ENCODE results near the gene TOP1. TPM values are rescaled to one million over a fixed set of nuclear protein-coding genes. Genes with fewer than 3 reads are reported as not detected.

Gene TOP1
- total RNA-seq: 26.6 and 28.2 TPM in 2 replicates

DNA sequence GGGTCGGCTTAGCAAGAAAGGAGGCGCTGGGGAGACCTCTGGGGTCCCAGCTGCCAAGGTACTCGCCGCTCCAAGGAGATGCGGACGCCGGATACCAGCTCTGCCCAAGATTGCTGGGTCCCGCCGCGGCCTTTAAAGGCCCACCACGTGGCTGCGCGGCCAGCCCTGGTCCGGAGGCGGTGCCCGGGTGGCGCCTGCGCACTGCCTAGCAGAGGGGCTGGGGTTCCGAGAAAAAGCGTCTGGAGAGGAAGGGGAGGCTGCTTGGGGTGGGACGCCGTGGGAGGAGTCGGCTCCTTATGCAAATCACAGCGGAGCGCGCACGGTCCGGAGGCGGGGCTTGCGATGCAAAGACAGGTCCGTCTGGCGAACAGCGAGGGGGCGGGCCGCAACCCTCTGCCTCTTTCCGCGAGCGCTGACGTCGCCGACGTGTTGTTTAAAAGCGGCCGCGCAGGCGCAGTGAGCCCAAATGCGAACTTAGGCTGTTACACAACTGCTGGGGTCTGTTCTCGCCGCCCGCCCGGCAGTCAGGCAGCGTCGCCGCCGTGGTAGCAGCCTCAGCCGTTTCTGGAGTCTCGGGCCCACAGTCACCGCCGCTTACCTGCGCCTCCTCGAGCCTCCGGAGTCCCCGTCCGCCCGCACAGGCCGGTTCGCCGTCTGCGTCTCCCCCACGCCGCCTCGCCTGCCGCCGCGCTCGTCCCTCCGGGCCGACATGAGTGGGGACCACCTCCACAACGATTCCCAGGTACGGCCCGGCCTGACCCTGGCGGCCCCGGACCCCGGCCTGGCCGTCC, at the start of gene TOP1:
TSS of gene TOP1 (plus strand) at position 464 of the 791 bp plus-strand sequence. CDS start at position 710, 246 bp downstream.

DNA sequence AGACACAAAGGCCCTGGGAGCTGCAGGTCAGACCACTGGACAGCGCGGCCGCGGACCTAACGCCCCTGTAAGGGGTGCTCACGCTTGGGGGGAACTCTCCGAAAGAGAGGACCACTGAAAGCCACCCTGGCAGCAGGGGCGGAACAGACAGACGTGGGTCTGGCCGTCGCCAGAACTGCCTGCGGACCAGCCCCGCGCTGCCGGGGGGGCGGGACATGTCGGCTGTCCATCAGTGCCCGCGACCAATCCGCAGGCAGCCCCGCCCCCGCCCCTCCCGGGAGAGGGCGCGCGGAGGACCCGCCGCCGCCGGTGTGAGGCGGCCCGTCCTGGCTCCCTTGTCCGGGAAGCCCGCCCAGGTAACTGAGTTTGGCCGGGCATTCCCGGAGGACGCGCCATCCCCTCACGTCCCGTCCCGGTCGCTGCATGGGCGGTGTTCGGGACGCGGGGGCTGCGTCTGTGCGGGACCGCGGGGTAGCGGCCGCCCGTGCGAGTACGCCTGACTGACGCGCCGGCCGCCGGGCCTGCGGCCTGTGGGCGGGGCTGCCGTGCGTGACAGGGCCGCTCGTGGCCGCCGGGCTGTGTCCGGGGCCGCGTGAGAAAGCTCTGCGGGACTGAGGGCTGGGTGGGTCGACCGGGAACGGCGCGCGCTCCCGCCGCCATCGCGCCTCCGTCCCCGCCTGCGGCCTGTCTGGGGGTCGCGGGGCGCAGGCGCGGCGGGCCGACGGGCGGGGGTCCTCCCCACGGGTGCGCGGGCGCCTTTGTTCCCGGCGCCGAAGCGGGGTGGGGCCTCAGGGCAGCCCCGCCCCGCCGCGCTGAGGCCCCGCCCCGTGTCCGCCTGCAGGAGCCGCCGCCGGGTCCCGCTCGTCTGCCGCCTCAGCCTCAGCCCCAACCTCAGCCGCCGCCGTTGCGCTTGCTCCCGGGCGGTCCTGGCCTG, 108.3 kb downstream of the TOP1 start, which contains the start of gene PLCG1:
TSS of gene PLCG1 (plus strand) at position 864 of the 934 bp plus-strand sequence. CDS start 99 bp downstream, outside the sequence.

Other genes starting within 250 kb of the TOP1 start
- 27.3 and 53.3 TPM in 2 replicates for gene PLCG1, start 108.7 kb downstream of the TOP1 start, total RNA-seq